OCI-M2 (cell line): ENCODE measurements around the gene PAEP.
"Not testable (repeated sequence)": the region's sequence is repeated elsewhere in the genome, so short reads cannot be mapped to it uniquely, and the experiment has no call there.

ENCODE experiments used
- DNase-seq: peaks from one replicate; lab custom pipeline; 2025; ENCODE audit not compliant: unreplicated experiment; lab: John Stamatoyannopoulos, UW

PAEP gene

DNA sequence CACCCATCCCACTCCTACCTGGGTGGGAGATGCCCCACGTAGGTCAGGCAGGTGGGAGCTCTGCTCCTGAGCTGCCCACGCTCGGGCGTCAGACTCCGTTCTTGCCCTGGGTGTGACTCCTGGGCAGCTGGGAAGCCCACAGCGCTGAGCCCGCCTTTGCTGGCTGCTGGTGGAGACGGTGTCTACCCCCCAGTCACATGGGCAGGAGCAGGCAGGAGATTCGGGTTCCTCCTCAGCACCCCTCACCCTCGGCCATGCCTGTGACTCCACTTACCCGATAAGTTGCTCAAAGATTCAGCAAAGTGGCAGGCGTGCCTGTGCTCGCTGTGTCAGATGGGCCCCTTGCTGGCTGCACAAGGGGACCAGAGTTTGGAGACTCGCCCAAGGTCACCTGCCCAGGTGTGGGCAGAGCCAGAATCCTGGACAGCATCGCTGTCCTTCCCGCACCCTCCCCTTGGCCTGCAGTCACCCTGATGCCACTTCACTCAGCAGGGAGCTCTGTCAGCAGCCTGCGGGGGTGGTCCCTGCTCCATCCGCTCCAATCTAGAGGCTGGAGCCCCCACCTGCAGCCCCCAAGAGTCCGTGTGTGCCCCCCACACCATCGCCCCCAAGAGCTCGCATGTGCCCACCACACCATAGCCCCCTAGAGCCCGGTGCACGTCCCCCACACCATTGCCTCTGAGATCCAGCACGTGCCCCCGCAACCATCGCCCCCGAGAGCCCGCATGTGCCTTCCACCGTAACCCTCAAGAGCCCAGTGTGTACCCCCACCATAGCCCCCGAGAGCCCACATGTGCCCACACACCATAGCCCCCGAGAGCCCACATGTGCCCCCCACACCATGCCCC, 36.1 kb upstream of the PAEP start:
- no peak for DNase-seq

DNA sequence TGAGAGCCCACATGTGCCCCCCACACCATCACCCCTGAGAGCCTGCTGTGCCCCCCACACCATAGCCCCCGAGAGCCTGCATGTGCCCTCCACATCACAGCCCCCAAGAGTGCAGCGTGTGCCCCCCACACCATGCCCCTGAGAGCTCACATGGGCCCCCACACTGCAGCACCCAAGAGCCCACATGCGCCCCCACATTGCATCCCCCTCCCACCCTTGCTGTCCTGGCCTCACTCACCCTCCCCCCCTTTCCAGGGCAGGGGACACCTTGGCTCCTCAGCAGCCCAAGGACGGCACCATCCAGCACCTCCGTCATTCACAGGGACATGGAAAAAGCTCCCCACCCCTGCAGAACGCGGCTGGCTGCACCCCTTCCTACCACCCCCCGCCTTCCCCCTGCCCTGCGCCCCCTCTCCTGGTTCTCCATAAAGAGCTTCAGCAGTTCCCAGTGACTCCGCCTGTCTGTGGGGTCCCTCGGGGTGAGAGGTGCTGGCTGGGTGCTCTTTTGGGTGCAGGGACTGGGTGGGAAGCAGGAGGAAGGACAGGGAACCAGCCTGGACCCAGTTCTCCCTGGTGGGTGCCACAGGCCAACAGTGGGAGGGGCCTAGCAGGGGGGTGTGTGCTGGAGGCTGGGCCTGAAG, 35.3 kb upstream of the PAEP start:
- DNase-seq = no peak

DNA sequence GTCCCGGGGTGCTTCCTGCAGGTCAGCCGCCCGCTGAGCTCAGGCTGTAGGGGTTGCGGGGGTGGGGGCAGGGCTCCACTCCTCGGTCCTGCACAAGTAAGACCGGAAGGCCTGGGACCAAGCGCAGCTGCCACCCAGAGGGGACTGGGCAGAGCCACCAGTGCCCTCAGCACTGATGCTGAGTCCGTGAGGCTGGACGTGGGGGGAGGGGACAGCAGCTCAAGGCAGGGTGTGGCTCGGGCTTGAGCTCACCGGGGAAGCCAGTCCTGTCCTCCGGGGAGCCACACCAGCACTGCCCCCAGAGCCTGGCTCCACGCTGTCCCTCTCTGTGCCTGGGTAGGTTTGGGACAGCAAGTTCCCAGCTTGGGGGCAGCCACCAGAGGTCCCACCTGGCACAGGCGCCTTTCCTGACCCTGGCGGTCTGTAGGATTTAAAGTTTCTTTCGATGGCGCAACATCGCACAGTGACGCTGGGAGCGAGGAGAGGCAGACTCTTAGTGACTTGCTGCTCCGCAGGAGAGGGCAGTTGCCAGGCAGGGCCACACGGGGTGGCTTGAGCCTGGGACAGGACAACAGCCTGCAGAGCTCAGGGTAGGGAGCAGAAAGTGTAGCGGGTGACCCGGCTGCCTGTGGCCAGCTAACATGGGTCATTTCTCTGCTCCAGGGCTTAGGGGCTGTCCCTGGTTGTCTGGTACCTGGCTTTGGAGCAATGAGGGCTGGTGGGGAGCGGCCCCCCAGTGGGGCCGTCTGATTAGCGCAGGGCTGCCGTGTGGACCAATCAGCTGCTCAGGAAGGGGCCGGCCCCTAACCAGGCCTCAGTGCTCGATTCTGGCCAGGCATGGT, 34.6 kb upstream of the PAEP start:
- no peak for DNase-seq

DNA sequence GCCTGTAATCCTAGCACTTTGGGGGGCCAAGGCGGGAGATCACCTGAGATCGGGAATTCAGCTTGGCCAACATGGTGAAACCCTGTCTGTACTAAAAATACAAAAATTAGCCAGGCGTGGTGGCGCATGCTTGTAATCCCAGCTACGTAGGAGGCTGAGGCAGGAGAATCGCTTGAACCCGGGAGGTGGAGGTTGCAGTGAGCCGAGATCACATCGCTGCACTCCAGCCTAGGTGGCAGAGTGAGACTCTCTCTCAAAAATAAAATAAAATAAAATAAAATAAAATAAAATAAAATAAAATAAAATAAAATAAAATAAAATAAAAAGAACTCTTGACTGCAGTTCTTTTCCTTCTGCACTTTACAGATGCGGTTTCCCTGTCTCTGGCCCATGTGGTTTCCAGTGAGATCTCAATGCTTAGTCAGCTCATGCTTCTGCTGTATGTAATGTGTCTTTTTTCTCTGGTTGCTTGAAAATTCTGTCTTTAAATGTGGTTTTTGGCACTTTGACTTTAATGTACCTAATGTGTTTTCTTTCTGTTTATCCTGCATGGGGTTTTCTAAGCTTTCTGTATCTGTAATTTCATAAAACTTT, 32.6 kb upstream of the PAEP start:
- not testable (repeated sequence) for DNase-seq

DNA sequence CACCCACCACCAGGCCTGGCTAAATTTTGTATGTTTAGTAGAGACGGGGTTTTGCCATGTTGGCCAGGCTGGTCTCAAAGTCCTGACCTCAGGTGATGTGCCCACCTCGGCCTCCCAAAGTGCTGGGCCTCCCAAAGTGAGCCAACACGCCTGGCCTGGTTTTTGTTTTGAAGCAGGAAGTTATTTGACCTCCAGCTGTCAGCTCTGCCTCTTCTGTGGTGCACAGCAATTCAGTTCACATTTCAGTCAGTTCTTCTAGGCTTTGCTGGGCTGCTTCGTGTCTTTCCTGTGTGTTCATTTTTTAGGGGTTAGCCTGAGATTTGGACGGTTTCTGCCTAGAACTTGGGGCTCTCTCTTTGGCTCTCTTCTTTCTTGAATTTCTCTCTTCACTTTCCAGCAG, 31.4 kb upstream of the PAEP start:
- no peak for DNase-seq

DNA sequence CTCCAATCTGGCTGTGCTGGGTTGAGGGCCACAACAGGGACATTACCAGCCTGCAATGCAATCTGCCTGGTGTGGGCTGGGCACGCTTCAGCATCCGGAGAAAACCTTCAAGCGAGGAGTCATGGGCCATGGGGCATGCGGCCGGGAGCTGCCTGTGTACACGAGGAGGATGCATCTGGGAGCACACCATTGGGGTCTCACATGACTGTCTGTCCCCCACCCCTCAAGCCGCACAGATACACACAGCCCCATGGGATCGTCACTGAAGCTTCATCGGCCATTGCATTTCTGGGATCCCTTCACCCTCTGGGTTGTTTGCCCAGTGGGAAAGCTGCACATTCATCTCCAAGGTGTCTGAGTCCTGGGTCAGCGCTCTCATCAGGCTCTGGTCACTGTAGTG, 30.5 kb upstream of the PAEP start:
- DNase-seq = no peak

DNA sequence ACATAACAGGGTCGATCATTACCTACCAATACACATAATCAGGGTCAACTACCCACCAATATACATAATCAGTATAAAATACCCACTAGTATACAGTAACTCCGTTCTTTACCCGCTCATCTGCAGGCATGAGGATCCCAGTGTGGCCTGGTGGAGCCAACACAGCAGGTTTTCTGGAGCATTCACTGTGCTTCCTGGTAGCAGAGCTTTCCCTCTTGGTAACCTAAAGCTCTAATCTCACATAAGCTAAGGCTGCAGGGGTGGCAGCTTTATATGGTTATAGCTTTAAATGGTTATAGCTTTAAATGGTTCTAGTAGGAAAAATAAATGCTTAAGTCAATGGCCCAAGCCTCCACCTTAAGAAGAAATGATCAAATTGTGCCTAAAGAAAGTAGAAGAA, 28.4 kb upstream of the PAEP start:
- DNase-seq = no peak

DNA sequence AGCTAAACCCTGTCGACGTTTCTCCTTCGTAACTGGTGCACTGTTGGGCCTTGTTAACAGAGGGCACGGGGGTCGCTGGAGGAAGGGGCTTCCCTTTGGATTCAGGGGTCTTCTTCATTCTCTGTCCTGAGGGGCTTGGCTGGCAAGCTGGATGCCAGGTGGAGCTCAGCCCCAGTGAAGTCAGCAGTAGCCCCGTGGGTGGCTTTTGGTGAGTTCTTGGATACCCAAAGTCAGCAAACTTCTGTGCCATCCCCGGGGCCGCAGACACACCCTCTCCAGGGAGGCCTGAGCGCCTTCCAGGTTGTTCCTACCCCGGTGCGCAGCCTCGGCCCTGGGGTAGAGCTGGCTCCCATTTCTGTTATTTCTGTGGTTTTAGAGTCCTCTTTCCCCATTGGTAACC, 27.9 kb upstream of the PAEP start:
- no peak for DNase-seq

DNA sequence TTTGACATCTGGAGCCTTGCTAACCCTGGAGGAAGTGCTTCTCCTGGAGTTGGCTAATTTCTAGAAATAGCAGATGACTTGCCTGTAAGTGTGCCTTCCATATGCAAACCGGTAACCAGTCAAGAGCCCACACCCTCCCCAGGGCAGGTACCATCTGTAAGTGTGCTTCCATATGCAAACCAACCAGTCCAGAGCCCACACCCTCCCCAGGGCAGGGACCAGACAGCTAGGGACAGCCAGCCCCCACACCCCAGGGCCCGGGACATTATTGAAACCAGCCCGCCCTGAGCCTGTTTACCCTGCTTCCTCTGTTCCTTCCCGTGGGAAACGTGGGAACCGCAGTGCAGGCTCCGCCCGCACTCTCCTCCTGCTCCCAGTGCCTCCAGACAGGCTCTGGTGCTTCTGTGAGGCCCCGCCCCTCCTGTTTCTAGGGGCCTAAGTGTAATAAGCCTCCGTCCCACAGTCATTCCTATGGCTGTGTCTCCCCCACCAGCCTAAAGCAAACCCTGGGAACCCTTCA, 27.3 kb upstream of the PAEP start:
- DNase-seq = not testable (repeated sequence)

DNA sequence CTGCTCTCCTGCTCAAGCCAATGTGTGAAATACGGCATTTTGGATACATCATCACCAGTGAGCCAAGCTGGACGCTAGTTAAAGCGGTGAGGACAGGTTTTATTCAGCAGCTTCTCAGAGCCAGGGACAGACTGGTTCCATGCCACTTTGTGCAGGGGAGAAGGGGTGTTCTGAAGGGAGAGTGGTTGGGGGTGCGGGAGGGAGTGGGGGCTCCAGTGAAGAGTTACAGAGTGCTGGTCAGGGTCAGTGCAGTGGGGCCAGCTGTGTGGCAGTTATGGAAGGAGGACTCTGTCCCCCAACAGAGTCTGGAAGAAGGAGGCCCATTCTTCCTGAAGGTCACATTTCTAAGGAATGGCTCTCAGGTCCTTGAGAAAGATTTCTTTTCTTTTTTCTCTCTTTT, 26.7 kb upstream of the PAEP start:
- not testable (repeated sequence) for DNase-seq

DNA sequence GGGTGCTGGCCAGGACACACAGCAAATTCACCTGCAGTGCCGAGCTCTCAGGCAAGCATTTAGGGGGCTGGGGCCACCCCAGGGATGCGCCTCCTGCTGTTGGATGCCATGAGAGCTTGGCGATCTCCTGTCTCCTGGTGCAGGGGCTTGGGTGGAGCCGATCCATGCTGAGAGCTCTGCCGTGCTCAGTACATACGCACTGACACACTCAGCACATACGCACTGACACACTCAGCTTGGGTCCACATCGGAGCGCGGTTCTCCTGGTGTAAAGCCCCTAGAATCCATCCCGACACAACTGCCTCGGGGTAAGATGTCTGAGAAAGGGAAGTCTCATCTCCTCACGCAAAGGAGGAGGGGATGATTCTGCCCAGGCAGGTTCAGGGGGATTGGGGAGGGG, 25.9 kb upstream of the PAEP start:
- DNase-seq = not testable (repeated sequence)

DNA sequence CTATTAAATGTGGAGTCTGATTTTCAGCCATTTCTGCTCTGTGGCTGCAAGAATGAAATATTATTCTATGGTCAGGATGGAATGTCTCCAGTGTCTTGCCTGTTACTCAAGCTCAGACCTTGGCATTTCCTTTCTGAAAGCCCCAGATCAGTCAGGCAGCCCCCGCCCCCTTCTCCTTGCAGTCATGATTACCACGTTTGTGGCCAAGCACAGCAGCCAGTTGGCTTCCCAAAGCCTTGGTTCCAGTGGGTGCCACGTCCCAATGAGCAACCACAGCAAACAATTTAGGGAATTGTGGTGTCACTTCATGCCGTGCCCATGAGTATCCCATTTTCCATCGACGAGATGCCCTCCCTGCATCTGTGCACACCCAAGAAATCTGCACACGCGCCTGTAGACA, 25.3 kb upstream of the PAEP start:
- DNase-seq = no peak

DNA sequence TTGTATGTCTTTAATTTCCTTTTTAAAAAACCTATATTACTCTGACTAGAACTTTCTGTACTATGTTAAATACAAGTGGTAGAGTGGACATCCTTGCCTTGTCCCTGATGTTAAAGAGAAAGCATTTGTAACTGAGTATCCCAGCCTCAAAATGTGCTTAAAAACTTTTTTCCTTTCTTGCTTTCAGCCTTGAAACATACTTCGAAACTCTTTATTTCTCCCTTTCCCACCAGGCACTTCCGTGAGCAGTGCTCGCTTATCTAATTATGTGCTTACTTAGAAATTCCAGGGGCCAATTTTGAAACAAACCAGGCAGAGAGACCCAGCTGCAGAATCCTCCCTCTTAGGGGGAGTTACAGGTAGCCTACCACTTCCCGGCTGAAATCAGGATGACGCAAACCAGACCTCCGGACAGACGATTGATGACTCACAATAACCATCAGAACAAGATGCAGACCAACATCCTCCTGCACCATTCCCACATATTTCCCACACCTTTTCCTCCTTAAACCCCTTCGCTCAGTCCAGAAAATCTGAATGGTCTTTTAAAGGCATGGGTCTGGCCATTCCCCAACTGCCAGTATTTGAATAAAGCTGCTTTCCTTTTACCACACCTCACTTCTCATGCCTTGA, 18.2 kb upstream of the PAEP start:
- not testable (repeated sequence) for DNase-seq

DNA sequence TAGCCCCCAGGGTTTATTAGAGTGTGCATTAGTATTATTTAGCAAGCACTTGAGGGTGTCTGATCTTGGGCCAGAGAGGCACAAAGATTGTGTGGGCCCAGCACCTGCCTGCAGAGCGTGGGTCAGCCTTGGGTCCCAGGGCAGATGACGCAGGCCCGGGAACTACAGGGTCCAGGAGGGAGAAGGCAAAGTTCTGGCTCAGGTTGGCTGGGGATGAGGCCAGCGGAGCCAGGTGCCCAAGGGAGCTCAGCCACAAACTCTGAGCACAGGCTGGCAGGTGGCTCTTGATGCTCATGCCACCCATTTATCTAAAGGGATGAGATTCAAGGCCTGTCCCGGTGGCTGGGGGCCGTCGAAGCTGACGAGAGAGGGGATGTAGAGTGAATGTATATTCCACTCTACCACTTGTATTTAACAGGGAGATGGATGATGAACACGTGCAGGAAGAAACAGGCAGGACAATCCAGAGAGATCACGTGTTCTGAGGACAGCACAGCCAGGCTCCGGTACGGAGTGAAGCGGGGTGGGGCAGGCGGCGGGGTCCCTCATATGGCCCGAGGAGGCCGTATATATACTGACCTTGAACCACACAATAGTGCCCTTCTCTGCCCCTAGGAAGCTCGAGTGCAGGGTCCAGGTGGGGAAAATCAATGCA, 16.4 kb upstream of the PAEP start:
- DNase-seq = no peak

DNA sequence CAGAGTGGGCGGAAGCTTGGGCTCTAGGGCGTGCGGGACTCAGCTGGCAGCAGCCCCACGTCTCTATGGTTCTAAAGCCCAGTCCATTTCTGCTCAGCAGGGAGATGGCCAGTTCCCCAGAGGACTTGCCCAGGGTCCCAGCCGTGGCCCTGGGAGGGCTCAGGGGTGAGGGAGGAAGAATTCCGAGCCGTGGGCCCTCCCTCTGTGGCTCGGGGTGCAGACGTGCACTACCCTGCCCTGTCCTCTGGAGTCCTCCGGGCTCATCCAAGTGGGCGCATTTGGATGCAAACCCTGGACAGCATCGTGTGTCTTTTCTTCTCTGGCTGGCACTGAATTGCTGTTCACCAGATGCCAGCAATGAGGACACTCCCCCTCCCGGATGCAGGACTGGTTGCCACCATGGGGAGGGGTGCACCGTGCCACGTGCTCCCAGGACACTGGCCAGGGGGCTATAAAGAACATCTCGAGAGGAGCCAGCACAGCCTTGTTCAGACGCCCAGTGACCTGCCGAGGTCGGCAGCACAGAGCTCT, 15.8 kb upstream of the PAEP start, which contains the start of gene OBP2A:
Gene OBP2A, plus strand, starts transcription at position 481 of the 531 bp plus-strand sequence. CDS start 55 bp downstream, outside the sequence.
- DNase-seq = not testable (repeated sequence)

DNA sequence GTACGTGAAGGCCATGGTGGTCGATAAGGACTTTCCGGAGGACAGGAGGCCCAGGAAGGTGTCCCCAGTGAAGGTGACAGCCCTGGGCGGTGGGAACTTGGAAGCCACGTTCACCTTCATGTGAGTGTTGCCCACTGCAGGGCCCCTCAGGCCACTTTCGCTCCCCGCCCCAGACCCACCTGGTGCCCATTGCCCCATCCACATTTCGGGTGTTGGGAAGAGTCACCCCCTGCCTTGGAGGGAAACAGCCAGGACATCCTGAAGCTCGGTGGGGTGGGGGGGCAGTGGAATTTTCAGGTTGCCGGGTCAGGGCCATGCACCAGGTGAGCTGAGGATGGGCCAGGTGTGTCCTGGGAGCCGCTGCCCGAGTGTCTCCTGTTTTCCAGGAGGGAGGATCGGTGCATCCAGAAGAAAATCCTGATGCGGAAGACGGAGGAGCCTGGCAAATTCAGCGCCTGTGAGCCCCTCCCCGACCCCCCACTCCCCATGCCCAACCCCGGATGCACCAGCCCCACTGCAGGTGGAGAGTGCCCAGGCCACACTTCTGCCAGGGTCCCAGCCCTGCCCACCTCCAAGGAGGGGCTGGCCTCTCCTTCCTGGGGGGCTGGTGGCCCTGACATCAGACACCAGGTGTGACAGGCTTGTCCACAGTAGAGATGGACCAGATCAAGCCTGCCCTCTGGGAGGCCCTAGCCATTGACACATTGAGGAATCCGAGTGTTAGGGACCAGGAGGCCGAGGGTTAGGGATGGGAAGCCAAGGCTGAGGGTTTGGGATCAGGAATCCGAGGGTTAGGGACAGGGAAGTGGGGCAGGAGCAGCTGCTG, 14.6 kb upstream of the PAEP start:
- not testable (repeated sequence) for DNase-seq

DNA sequence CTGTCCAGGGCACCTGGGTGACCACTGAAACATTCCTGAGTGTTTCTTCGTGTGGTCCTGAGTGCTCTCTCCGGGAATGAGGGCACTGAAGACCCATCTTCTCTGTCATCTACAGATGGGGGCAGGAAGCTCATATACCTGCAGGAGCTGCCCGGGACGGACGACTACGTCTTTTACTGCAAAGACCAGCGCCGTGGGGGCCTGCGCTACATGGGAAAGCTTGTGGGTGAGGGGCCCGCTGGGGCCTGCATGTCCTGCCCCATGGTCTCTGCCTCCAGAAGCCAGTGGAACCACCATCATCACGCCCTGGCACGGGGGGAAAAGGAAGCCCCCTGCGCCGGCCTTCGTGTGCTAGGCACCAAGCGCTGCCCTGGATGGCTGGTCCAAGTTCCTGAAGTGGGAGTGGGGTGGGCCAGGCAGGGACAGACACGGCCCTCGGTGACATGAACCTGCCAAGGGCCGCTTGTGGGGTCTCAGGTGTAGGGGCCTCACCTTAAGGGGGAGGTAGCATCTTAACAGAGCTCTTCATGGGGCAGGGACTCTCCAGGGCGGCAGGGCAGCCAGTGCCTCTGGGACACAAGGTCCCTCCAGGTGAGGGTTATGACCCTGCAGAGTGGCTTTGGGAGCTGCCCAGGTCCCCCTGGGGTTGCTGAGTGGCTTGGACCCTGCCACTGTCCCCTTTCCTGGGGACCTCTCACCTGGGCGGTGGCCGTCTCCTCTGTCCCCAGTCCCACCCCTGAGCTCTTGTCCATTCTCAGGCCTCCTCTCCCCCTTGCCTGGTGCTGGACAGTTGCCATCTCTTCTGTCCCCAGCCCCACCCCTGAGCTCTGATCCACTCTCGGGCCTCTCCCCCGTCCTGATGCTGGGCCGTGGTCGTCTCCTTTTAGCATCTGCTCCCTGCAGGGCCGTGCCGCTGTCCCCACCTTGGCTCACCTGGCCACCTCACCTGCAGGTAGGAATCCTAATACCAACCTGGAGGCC, 13.5 kb upstream of the PAEP start:
- DNase-seq = no peak
